IMR-90 (cell line): ENCODE results near the gene RGMA. TPM values are rescaled to one million over a fixed set of nuclear protein-coding genes. Genes with fewer than 3 reads are reported as not detected.

Experiments
- ATAC-seq: fragments of 200-7000 bp; cut with Tn5 transposase; 2 replicates; pipeline ENCODE4 v1.9.1; 2020; ENCODE audit warnings: low read depth, mild to moderate bottlenecking, moderate library complexity
- BruUV-seq: library from RNA; stranded (reverse); fragments of 400-500 nt; replicated peaks from 2 replicates; lab custom pipeline; 2021; lab: Mats Ljungman, UMichigan
- CTCF ChIA-PET: fragments of 300-600 bp; formaldehyde crosslinking; extraction: SDS; loops from one replicate; lab custom pipeline; 2021; ENCODE audit warnings: antibody characterized with exemption; lab: Yijun Ruan, JAX
- POLR2A ChIA-PET: fragments of 300-600 bp; sonication (Branson Sonifier 250); formaldehyde crosslinking; loops from one replicate; lab custom pipeline; 2022; ENCODE audit warnings: antibody characterized with exemption; ENCODE audit not compliant: unreplicated experiment; lab: Charles Lee
- DNase-seq: peaks from one replicate; pipeline ENCODE4 v3.0.0; 2013
- H2AFZ ChIP-seq: replicated peaks from 2 replicates; pipeline ENCODE3; 2013; ENCODE audit warnings: low read length, mild to moderate bottlenecking; ENCODE audit not compliant: poor library complexity
- H2AK5ac ChIP-seq: 2 replicates; pipeline ENCODE4 v1.6.1; 2013; ENCODE audit warnings: low read depth, low read length, inconsistent platforms
- H2AK9ac ChIP-seq: replicated peaks from 2 replicates; pipeline ENCODE3; 2013; ENCODE audit warnings: mild to moderate bottlenecking, low read depth, low read length, moderate library complexity; ENCODE audit not compliant: poor library complexity
- H2BK120ac ChIP-seq: 2 replicates; pipeline ENCODE4 v1.6.1; 2013; ENCODE audit warnings: low read depth, low read length, inconsistent platforms
- H2BK15ac ChIP-seq: 3 replicates; pipeline ENCODE4 v1.6.1; 2013; ENCODE audit warnings: low read depth, low read length, inconsistent platforms
- H2BK20ac ChIP-seq: 2 replicates; pipeline ENCODE4 v1.6.1; 2013; ENCODE audit warnings: low read depth, mild to moderate bottlenecking, inconsistent platforms, low read length, moderate library complexity
- H2BK5ac ChIP-seq: 2 replicates; pipeline ENCODE4 v1.6.1; 2013; ENCODE audit warnings: mild to moderate bottlenecking, low read depth, low read length, inconsistent platforms; ENCODE audit not compliant: poor library complexity, severe bottlenecking
- H3K14ac ChIP-seq: replicated peaks from 2 replicates; pipeline ENCODE4 v1.6.1; 2013; ENCODE audit warnings: low read depth, low read length, inconsistent platforms
- H3K18ac ChIP-seq: 2 replicates; pipeline ENCODE4 v1.6.1; 2013; ENCODE audit warnings: low read depth, low read length, control low read depth
- H3K23ac ChIP-seq: 2 replicates; pipeline ENCODE4 v1.6.1; 2013; ENCODE audit warnings: low read depth, low read length, inconsistent platforms
- H3K27ac ChIP-seq: 2 replicates; pipeline ENCODE4 v1.5.1; 2013; ENCODE audit warnings: mild to moderate bottlenecking, control low read depth, low read length; ENCODE audit not compliant: insufficient read depth
- H3K27me3 ChIP-seq: 2 replicates; pipeline ENCODE4 v1.6.1; 2013; ENCODE audit warnings: low read length; ENCODE audit not compliant: control insufficient read depth, insufficient read depth
- H3K36me3 ChIP-seq: 2 replicates; pipeline ENCODE4 v1.6.1; 2013; ENCODE audit warnings: low read length, mixed read lengths; ENCODE audit not compliant: control insufficient read depth, insufficient read depth
- H3K4ac ChIP-seq: 2 replicates; pipeline ENCODE4 v1.6.1; 2013; ENCODE audit warnings: low read depth, low read length, inconsistent platforms
- H3K4me1 ChIP-seq: 2 replicates; pipeline ENCODE4 v1.6.1; 2013; ENCODE audit warnings: low read length, mixed read lengths; ENCODE audit not compliant: control insufficient read depth, insufficient read depth
- H3K4me2 ChIP-seq: 2 replicates; pipeline ENCODE4 v1.6.1; 2013; ENCODE audit warnings: low read depth, mild to moderate bottlenecking, control low read depth, low read length, moderate library complexity
- H3K4me3 ChIP-seq: 2 replicates; pipeline ENCODE4 v1.5.1; 2013; ENCODE audit warnings: low read depth, mild to moderate bottlenecking, control low read depth, low read length, moderate library complexity; ENCODE audit not compliant: insufficient read depth
- H3K56ac ChIP-seq: 2 replicates; pipeline ENCODE4 v1.6.1; 2013; ENCODE audit warnings: low read length, inconsistent platforms; ENCODE audit not compliant: insufficient read depth; ENCODE audit errors: extremely low read depth
- H3K79me1 ChIP-seq, 2 experiments: 2 replicates each; pipeline ENCODE4 v1.6.1; 2013; ENCODE audit warnings: low read length in 2 of 2, inconsistent platforms in 1 of 2, low read depth in 1 of 2
- H3K9ac ChIP-seq: 2 replicates; pipeline ENCODE4 v1.6.1; 2013; ENCODE audit warnings: low read depth, low read length, control low read depth
- H3K9me1 ChIP-seq: 2 replicates; pipeline ENCODE4 v1.6.1; 2013; ENCODE audit warnings: low read length, inconsistent platforms; ENCODE audit not compliant: insufficient read depth
- H3K9me3 ChIP-seq: 2 replicates; pipeline ENCODE4 v1.6.1; 2013; ENCODE audit warnings: low read length; ENCODE audit not compliant: control insufficient read depth, insufficient read depth
- H4K20me1 ChIP-seq: 2 replicates; pipeline ENCODE4 v1.6.1; 2013; ENCODE audit warnings: low read length, inconsistent platforms; ENCODE audit not compliant: insufficient read depth
- H4K5ac ChIP-seq: 2 replicates; pipeline ENCODE4 v1.6.1; 2013; ENCODE audit warnings: mild to moderate bottlenecking, low read depth, low read length, control low read depth
- H4K8ac ChIP-seq, 2 experiments: 2 replicates each; pipeline ENCODE4 v1.6.1; 2013; ENCODE audit warnings: low read depth in 2 of 2, low read length in 2 of 2, control low read depth in 1 of 2, inconsistent platforms in 1 of 2
- H4K91ac ChIP-seq: 2 replicates; pipeline ENCODE4 v1.6.1; 2013; ENCODE audit warnings: low read depth, low read length, inconsistent platforms; ENCODE audit not compliant: insufficient read depth
- BHLHE40 ChIP-seq: fragments of 150-350 bp; IDR thresholded peaks from 2 replicates; pipeline ENCODE4 v1.6.1; 2016; ENCODE audit warnings: mild to moderate bottlenecking, low read depth, low read length
- CEBPB ChIP-seq: IDR thresholded peaks from 2 replicates; pipeline ENCODE4 v1.6.1; 2012; ENCODE audit warnings: low read depth, low read length, improper control_type of control experiment
- CHD1 ChIP-seq: IDR thresholded peaks from 2 replicates; pipeline ENCODE4 v1.6.1; 2012; ENCODE audit warnings: low read depth, low read length, improper control_type of control experiment
- CTCF ChIP-seq: conservative IDR thresholded peaks from 2 replicates; pipeline ENCODE4 v1.5.1; 2012; ENCODE audit warnings: mild to moderate bottlenecking, low read depth, low read length, improper control_type of control experiment
- ELK1 ChIP-seq: fragments of 150-350 bp; IDR thresholded peaks from 2 replicates; pipeline ENCODE4 v1.6.1; 2016; ENCODE audit warnings: low read depth, mild to moderate bottlenecking, low read length, moderate library complexity, borderline replicate concordance
- FOS ChIP-seq: fragments of 150-350 bp; IDR thresholded peaks from 2 replicates; pipeline ENCODE4 v1.6.1; 2016; ENCODE audit warnings: low read depth, low read length
- MAFK ChIP-seq: IDR thresholded peaks from 2 replicates; pipeline ENCODE4 v1.6.1; 2012; ENCODE audit warnings: low read depth, low read length, improper control_type of control experiment
- MAZ ChIP-seq: IDR thresholded peaks from 2 replicates; pipeline ENCODE4 v1.6.1; 2012; ENCODE audit warnings: low read depth, mild to moderate bottlenecking, low read length, improper control_type of control experiment, moderate library complexity, borderline replicate concordance
- NFE2L2 ChIP-seq: fragments of 150-350 bp; IDR thresholded peaks from 2 replicates; pipeline ENCODE4 v1.6.1; 2016; ENCODE audit warnings: low read depth, mild to moderate bottlenecking, low read length
- POLR2A ChIP-seq: IDR thresholded peaks from 2 replicates; pipeline ENCODE4 v1.6.1; 2012; ENCODE audit warnings: mild to moderate bottlenecking, low read depth, low read length
- RAD21 ChIP-seq: IDR thresholded peaks from 2 replicates; pipeline ENCODE4 v1.6.1; 2012; ENCODE audit warnings: low read length, improper control_type of control experiment
- RCOR1 ChIP-seq: IDR thresholded peaks from 2 replicates; pipeline ENCODE4 v1.6.1; 2012; ENCODE audit warnings: mild to moderate bottlenecking, low read length, improper control_type of control experiment; ENCODE audit not compliant: insufficient replicate concordance
- RFX5 ChIP-seq: IDR thresholded peaks from 2 replicates; pipeline ENCODE4 v1.8.0; 2012; ENCODE audit warnings: low read depth, mild to moderate bottlenecking, low read length, moderate library complexity
- SMC3 ChIP-seq: fragments of 150-350 bp; IDR thresholded peaks from 2 replicates; pipeline ENCODE4 v1.6.1; 2016; ENCODE audit warnings: low read depth, mild to moderate bottlenecking, antibody characterized with exemption, low read length, moderate library complexity
- USF2 ChIP-seq: fragments of 150-350 bp; IDR thresholded peaks from 2 replicates; pipeline ENCODE4 v1.6.1; 2017; ENCODE audit warnings: mild to moderate bottlenecking, antibody characterized with exemption, low read length, low read depth
- WGBS, 2 experiments: methylation state at CpG; one replicate each; pipeline versions ENCODE4 v1.1.5 to v1.1.7; 2013; ENCODE audit warnings: missing lambda C conversion rate in 2 of 2; ENCODE audit not compliant: insufficient read length in 1 of 2; ENCODE audit errors: extremely low coverage in 2 of 2; 5-methylcytosine and 5-hydroxymethylcytosine counted together
- dilution Hi-C: fragments of 300-500 bp; cut with HindIII; formaldehyde crosslinking; loops from one replicate; pipeline ENCODE4 v1.14.3; 2018; ENCODE audit warnings: low sequenced_read_pairs; ENCODE audit not compliant: unreplicated experiment
- in situ Hi-C: fragments of 300-500 bp; cut with MboI; formaldehyde crosslinking; loops from 3 replicates; pipeline ENCODE4 v1.14.3; 2019; ENCODE audit warnings: low sequenced_read_pairs, inconsistent platforms, mixed read lengths
- intact Hi-C: fragments of 100-400 bp; cut with micrococcal nuclease; formaldehyde crosslinking; loops from 2 replicates; pipeline ENCODE4 v1.10.0; 2022
- polyA plus RNA-seq, 3 experiments: library from polyadenylated mRNA; depleted of rRNA; stranded (reverse); fragments of >200 nt; gene quantifications; 2 replicates each; pipeline ENCODE4 v1.2.3, GENCODE V29; 2012; ENCODE audit warnings: low replicate concordance in 1 of 3
- total RNA-seq: library from RNA; depleted of rRNA; stranded (reverse); fragments of >200 nt; gene quantifications from 2 replicates; pipeline ENCODE4 v1.2.3, GENCODE V29; 2012

Gene RGMA
- total and polyA plus RNA-seq, 2 of the 4 experiments (the other 2 are of a cell fraction) = 0.18 to 0.26 TPM

- dilution Hi-C loops = no loop called here
- H3K23ac ChIP-seq = no peak overlapping the region
- H4K5ac ChIP-seq = no peak overlapping the region
- DNase-seq (no peak), ATAC-seq (no peak)
- no peak overlapping the region for H3K4me3 ChIP-seq
- no peak overlapping the region for H3K4ac ChIP-seq
- H3K79me1 ChIP-seq = no peaks in the 10 kb centered on the region
- no peaks in the 10 kb centered on the region for H3K4me1 ChIP-seq
- no peak overlapping the region for H3K56ac ChIP-seq
- ChIA-PET POLR2A (no interaction called here), CTCF (no interaction called here)
- no peak overlapping the region for H4K91ac ChIP-seq
- no peaks in the 10 kb centered on the region for H3K27me3 ChIP-seq
- H3K9me1 ChIP-seq = no peaks in the 10 kb centered on the region
- H3K18ac ChIP-seq = no peak overlapping the region
- H2BK15ac ChIP-seq = no peak overlapping the region
- no peak overlapping the region for H2BK5ac ChIP-seq
- H3K14ac ChIP-seq = no peak overlapping the region
- TF ChIP-seq MAFK (no peak), FOS (no peak), SMC3 (no peak), POLR2A (no peak), RAD21 (no peak), CTCF (no peak), RCOR1 (no peak), RFX5 (no peak), ELK1 (no peak), NFE2L2 (no peak), CHD1 (no peak), MAZ (no peak), USF2 (no peak), BHLHE40 (no peak), CEBPB (no peak)
- H3K27ac ChIP-seq = no peak overlapping the region
- no peak overlapping the region for H2AK9ac ChIP-seq
- 44% methylated on average over 4 of the region's 6 CpGs; no CpG with 5 or more reads in 1 of the 2 experiments for WGBS, 2 experiments
- H2BK20ac ChIP-seq = no peak overlapping the region
- H3K4me2 ChIP-seq = no peak overlapping the region
- no TSS peak for BruUV-seq
- H3K9me3 ChIP-seq = peaks cover 15% of the 10 kb centered on the region
- no peak overlapping the region for H3K9ac ChIP-seq
- intact Hi-C loops = no loop called here
- no peak overlapping the region for H2AFZ ChIP-seq
- H4K8ac ChIP-seq = no peak overlapping the region
- H2AK5ac ChIP-seq = no peak overlapping the region
- no peaks in the 10 kb centered on the region for H4K20me1 ChIP-seq
- H3K36me3 ChIP-seq = no peaks in the 10 kb centered on the region
- H2BK120ac ChIP-seq = no peak overlapping the region
- in situ Hi-C loops = no loop called here
These were observed 38.3 kb upstream of the RGMA start for GRCh38 chr15:93127286-93127685.
